NCI-H1092 (cell line): ENCODE measurements around the gene OSBPL5.

Experiments used
- DNase-seq: peaks from one replicate; lab custom pipeline; 2025; lab: John Stamatoyannopoulos, UW

Gene OSBPL5

GRCh38 chr11:3165152-3165705 is at the start of gene OSBPL5:
Gene OSBPL5, minus strand, starts transcription at chr11:3165310. Its CDS starts 36,162 bp downstream, at chr11:3129148.
- no peak for DNase-seq

GRCh38 chr11:3214420-3214699 is 49.2 kb upstream of the OSBPL5 start:
- DNase-seq: no peak

GRCh38 chr11:3213659-3214419 is 48.7 kb upstream of the OSBPL5 start:
- no peak for DNase-seq

GRCh38 chr11:3208272-3208671 is 43.2 kb upstream of the OSBPL5 start:
- DNase-seq: no peak

GRCh38 chr11:3207526-3208189 is 42.5 kb upstream of the OSBPL5 start:
- no peak for DNase-seq

GRCh38 chr11:3206922-3207204 is 41.8 kb upstream of the OSBPL5 start:
- DNase-seq: no peak

GRCh38 chr11:3206156-3206921 is 41.2 kb upstream of the OSBPL5 start:
- no peak for DNase-seq

- no peak for DNase-seq
These were observed 40.4 kb upstream of the OSBPL5 start for GRCh38 chr11:3205261-3206155.

- no peak for DNase-seq
These were observed 39.3 kb upstream of the OSBPL5 start for GRCh38 chr11:3204141-3205015.

GRCh38 chr11:3203221-3204043 is 38.3 kb upstream of the OSBPL5 start:
- DNase-seq: peak; percentile 16

GRCh38 chr11:3202759-3203158 is 37.6 kb upstream of the OSBPL5 start:
- no peak for DNase-seq

- DNase-seq: no peak
These were observed 37.2 kb upstream of the OSBPL5 start for GRCh38 chr11:3202305-3202704.

- DNase-seq: no peak
These were observed 36.6 kb upstream of the OSBPL5 start for GRCh38 chr11:3201677-3202181.

GRCh38 chr11:3201112-3201581 is 36.0 kb upstream of the OSBPL5 start:
- DNase-seq: no peak

- DNase-seq: no peak
These were observed 35.4 kb upstream of the OSBPL5 start for GRCh38 chr11:3200388-3201111.

GRCh38 chr11:3199537-3200295 is 34.6 kb upstream of the OSBPL5 start:
- no peak for DNase-seq

- DNase-seq: no peak
These were observed 33.7 kb upstream of the OSBPL5 start for GRCh38 chr11:3198815-3199214.

- DNase-seq: no peak
These were observed 32.9 kb upstream of the OSBPL5 start for GRCh38 chr11:3197878-3198528.
